Frontal cortex (tissue), 4 donors: ENCODE data around the gene KRTAP4-16. TPM values are rescaled to one million over a fixed set of nuclear protein-coding genes. Genes with fewer than 3 reads are reported as not detected.
"Not testable (repeated sequence)": the region's sequence is repeated elsewhere in the genome, so short reads cannot be mapped to it uniquely, and the experiment has no call there.

ENCODE experiments used
- DNase-seq, 2 donors: peaks; one replicate each; pipeline ENCODE4 v3.0.0; 2012; ENCODE audit warnings: low spot score in 2 of 2
- FAIRE-seq: peaks from 2 replicates; lab custom pipeline; 2012; peaks lifted over from hg19 to GRCh38; lab: Jason Lieb, UNC
- total RNA-seq: library from RNA; depleted of rRNA; stranded (reverse); fragments of >200 nt; gene quantifications from one replicate; pipeline ENCODE4 v1.2.3, GENCODE V29; 2014
- donor health status: control.
- donor health status: control.
- donor health status: control.

KRTAP4-16 gene
- total RNA-seq: not detected

- DNase-seq (no peak), FAIRE-seq (no peak)
These were observed at the start of gene KRTAP4-16 for GRCh38 chr17:41101586-41102259. Gene KRTAP4-16 (minus strand): TSS chr17:41102209. CDS start chr17:41102209, 0 bp downstream.

DNA sequence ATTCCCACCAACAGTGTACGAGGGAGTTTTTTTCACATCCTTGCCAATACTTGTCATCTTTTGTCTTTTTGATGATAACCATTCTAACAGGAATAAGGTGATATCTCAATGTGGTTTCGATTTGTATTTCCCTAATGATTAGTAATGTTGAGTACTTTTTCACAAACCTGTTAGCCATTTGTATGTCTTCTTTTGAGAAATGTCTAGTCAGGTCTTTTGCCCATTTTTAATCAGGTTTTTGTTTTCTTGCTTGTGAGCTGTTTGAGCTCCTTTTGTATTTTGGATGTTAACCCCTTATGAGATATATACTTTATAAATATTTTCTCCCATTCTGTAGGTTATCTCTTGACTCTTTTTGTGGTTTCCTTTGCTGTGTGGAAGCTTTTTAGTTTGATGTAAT is 49.5 kb upstream of the KRTAP4-16 start:
- DNase-seq: no peak
- FAIRE-seq: no peak

- no peak for FAIRE-seq
- DNase-seq: no peak
These were observed 48.0 kb upstream of the KRTAP4-16 start for GRCh38 chr17:41150026-41150425.

- DNase-seq (no peak), FAIRE-seq (no peak)
These were observed 47.6 kb upstream of the KRTAP4-16 start, which contains the start of gene KRTAP4-5 for GRCh38 chr17:41149652-41149985. Gene KRTAP4-5 (minus strand): TSS chr17:41149825. CDS start chr17:41149767, 58 bp downstream.

- DNase-seq, FAIRE-seq: not testable (repeated sequence)
These were observed 47.1 kb upstream of the KRTAP4-16 start for GRCh38 chr17:41148971-41149651.

DNA sequence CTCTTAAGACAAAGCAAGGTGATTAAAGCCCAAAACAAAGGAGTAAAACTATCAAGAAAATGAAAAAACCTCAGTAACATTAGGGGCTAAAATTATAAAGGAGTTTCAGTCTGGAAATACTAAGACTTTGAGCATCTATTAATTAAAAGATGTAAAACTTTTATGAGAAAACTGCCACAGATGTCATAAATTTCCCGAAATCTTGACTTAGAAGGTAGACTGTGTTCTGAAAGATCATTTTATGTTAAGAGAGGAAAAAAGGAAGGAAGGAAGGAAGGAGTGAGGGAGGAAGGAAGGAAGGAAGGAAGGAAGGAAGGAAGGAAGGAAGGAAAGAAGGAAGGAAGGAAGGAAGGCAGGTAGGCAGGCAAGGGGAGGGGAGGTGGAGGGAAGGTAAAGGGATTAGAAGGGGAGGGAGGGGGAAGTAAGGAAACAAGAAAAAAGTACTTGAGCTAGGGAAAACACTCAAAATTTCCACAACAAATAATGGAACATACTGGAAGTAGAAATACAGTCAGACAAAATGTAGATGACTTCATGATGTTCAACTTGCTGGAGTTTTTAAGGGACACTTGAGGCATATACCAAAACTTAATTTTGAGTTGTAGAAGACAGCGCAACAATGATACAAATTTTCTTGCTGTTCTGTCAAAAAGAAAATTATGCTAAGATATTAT is 45.7 kb upstream of the KRTAP4-16 start:
- DNase-seq: no peak
- no peak for FAIRE-seq

- FAIRE-seq (no peak), DNase-seq (no peak)
These were observed 43.3 kb upstream of the KRTAP4-16 start for GRCh38 chr17:41145261-41145660.

GRCh38 chr17:41144846-41145245 is 42.8 kb upstream of the KRTAP4-16 start:
- no peak for DNase-seq
- FAIRE-seq: no peak

DNA sequence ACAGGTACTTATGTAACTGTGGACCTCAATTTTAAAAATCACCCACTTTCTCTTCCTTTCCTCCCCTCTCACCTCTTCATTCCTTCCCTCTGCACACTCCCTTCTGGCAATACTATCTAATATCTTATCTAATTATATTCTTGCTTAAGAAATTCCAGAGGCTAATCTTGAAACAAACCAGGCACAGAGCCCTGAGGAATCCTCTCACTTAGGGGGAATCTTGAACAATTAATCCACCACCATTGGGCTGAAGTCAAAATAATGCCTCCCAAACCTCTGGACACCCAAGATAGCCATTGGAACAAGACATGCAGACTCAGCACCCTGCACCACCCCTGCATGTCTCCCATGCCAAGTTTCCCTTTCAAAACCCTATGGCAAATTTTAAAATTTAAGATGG is 39.4 kb upstream of the KRTAP4-16 start:
- no peak for DNase-seq
- FAIRE-seq: no peak

GRCh38 chr17:41140360-41141131 is 38.5 kb upstream of the KRTAP4-16 start, which contains the start of gene KRTAP4-6:
Gene KRTAP4-6 (minus strand): TSS chr17:41140544. CDS start chr17:41140487, 57 bp downstream.
- DNase-seq (no peak), FAIRE-seq (no peak)

DNA sequence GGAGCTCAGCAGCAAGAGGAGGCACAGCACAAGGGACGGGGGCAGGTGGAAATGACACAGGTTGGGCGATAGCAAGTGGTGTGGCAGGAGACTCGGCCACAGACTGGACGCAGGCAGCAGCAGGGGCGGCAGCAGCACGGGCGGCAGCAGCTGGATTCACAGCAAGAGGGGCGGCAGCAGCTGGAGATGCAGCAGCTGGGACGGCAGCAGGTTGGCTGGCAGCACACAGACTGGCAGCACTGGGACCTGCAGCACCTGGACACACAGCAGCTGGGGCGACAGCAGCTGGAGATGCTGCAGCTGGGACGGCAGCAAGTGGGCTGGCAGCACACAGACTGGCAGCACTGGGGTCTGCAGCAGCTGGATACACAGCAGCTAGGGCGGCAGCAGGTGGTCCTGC is 37.9 kb upstream of the KRTAP4-16 start:
- DNase-seq, FAIRE-seq: not testable (repeated sequence)

- FAIRE-seq (no peak), DNase-seq (no peak)
These were observed 32.1 kb upstream of the KRTAP4-16 start for GRCh38 chr17:41133880-41134735.

DNA sequence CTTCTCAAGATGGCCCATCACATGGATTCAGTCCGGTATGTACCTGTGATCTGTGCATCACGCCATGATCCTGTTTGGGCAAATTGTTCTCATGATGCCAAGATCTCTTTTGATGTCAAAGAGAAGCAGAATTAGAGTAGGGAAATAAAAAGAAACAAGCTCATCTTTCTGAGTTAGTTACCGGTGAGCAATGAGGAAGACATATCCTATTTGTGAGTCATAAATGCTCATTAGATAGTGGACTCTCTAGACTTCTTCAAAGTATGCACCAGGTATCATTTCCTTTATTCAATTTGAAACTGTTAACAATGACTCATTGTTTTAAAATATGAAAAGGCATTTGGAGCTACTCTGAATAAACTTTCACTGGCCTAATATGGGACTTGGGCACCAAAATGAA is 30.0 kb upstream of the KRTAP4-16 start:
- FAIRE-seq: no peak

DNA sequence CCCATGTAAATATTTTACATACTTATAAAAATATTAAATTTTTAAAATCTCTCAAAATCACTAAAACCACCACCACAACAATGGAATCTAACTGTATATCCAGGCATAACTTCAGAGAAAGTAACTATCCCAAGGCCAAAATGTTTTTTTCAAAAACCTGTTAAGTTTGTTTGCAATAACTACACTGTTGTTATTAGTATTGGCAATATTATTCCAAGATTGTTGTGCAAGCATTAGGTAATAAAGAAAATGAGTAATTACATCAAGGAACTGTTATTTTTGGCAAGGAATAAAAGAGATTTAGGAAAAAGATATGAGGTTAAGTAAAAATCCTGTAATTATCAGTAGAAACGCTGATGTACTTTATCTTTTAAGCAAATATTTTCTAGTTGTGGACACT is 25.4 kb upstream of the KRTAP4-16 start:
- FAIRE-seq: no peak
- no peak for DNase-seq

More for the DNA sequence above, 30.0 kb upstream of the KRTAP4-16 start:
- DNase-seq: no peak

DNA sequence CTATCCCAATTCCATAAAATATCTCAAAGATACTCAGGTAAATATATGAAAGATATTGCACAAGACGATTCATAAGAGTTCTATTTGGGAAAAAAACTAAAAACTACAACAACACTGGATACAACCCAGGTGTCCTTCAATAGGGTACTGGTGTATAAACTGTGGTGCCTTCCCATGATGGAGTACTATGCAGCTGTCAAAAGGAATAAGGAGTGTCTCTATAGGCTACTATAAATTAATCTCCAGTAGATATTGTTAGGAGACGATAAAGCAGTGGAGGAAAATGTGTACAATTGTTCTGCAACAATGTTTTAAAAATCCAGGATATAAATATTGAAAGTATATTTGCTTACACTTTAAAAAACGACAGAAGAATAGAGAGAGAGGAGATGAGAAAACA is 24.4 kb upstream of the KRTAP4-16 start:
- FAIRE-seq (no peak), DNase-seq (no peak)

- DNase-seq: no peak
- FAIRE-seq: no peak
These were observed 23.1 kb upstream of the KRTAP4-16 start for GRCh38 chr17:41125064-41125463.

GRCh38 chr17:41123991-41124371 is 22.0 kb upstream of the KRTAP4-16 start, which contains the start of gene KRTAP4-12:
Gene KRTAP4-12 (minus strand): TSS chr17:41124182. CDS start chr17:41124122, 60 bp downstream.
- FAIRE-seq, DNase-seq: not testable (repeated sequence)

- not testable (repeated sequence) for DNase-seq, FAIRE-seq
These were observed 21.4 kb upstream of the KRTAP4-16 start for GRCh38 chr17:41123292-41123990.
